NK-92 treated with Interleukin-12 subunit alpha and Interleukin-12 subunit beta, amount 100 ng/mL, for 24 hours (cell line): Measurements from ENCODE around the gene SDK2.

Experiments used
- DNase-seq: peaks from one replicate; lab custom pipeline; 2025; lab: John Stamatoyannopoulos, UW

Gene SDK2

DNA sequence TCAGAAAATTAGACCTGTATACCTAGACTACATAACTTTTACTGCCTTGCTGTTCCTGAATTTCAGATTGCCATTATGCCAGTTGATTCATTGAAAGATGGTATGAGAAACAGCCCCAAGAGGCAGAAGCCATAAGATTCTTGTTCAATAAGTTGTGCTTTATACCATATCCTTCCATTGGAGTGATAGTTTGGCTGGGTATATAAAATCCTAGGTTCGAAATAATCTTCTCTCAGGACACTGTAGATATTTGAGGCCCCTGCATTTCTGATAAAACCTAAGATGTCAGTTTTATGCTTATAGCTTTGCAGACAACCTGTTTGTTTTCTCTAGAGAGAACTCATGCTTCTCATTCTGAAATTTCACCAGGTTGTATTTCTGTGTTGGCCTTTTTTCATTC is 9.6 kb upstream of the SDK2 start:
- no peak for DNase-seq

- no peak for DNase-seq
Measured at GRCh38 chr17:73652886-73653480, 8.7 kb upstream of the SDK2 start.

- no peak for DNase-seq
Measured at GRCh38 chr17:73650617-73651200, 6.5 kb upstream of the SDK2 start.

GRCh38 chr17:73650140-73650539 is 5.9 kb upstream of the SDK2 start:
- peak; percentile 28 for DNase-seq

DNA sequence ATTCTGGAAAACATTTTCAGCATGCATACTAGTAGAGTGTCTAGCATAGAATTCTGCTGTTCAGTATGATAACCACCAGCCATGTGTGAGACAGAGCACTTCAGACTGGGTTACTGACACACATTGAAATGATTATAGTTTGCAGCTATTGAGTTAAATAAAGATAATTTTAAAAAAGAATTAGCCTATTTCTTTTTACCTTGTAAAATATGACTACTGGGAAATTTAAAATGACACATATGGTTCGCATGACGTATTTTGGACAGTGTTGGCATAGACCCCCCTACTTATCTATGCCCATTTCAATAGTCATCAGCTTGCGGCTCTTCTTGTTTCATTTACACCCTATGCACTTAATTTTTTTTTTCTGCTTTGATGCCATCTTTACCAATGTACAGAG is 4.7 kb upstream of the SDK2 start:
- no peak for DNase-seq

- DNase-seq, result no peak
Measured at GRCh38 chr17:73648543-73648820, 4.2 kb upstream of the SDK2 start.

DNA sequence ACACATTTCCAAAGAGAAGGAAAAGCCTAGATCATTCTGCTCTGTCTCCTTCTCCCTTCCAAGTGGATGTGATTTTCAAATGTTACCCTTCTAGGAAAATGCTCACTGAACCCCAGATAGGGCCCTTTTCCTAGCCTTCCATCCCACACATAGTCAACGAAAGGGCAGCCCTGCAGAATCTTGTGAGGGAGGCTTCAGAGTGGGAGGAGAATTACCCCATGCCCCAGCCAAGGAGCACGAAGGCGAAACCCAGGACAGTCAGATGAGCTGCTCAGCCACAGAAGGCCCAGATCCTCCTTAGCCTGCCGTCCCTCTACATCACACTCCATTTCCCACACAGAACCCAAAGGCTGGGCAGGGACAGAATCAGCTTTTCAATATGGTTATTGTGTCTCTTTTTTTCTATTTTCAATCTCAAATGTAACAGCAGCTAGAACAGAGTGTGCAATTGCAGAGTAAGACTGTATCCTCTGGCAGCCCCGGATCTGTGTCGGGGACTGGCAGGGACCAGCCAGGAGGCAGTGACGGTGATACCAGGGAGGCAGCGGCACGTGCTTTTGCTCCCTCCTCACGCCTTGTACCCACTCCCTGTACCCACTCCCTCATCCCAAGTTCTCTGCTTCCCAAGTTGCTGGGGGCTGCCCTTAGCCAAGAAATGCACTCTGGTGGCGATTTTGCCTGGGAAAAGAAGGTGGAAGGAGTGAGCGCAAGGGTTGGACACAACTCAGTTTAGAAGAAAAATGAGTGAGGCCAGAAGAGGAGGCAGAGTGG is 3.7 kb upstream of the SDK2 start:
- DNase-seq, result no peak

GRCh38 chr17:73647301-73647695 is 3.1 kb upstream of the SDK2 start:
- no peak for DNase-seq

DNA sequence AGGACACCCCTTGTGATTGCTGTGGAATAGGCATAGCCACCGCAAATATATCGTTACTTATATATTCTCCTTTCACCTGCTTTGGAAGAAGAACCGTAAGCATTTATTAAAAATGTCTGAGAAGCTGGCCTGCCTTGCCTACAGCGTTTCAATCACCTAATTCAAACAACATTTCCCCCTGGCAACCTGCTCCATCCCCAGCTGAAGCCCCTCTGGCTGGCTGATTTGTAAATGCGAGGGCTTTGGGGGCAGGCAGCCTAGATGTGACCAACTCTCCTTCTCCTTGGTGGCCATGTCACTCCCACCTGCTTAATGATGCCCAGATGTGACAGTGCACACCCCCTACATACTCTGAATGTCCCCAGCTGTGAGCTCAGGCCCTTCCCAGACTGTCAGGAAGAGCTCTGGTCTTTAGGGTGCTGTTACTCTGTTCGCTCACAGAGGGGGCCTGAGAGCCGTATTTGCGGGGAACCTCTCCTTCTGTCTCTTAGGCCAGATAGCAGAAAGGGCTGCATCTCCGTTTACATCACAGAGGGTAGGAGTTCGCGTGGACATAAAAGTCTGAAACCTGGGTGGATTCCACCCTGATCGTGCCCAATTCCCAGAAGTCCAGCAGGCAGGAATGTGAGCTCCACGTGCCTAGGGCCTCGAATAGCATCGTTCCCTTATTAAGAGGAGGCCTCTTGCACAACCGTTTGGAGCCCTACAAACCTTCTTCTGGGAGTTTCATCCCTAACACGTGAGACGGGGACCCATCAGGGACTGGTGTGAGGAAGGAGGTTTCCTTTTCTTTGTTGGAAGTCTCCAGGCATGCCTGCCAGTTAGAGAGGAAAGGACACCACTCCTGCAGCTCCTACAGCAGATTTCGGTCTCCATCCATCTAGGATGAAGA is 2.4 kb upstream of the SDK2 start:
- DNase-seq, result no peak

DNA sequence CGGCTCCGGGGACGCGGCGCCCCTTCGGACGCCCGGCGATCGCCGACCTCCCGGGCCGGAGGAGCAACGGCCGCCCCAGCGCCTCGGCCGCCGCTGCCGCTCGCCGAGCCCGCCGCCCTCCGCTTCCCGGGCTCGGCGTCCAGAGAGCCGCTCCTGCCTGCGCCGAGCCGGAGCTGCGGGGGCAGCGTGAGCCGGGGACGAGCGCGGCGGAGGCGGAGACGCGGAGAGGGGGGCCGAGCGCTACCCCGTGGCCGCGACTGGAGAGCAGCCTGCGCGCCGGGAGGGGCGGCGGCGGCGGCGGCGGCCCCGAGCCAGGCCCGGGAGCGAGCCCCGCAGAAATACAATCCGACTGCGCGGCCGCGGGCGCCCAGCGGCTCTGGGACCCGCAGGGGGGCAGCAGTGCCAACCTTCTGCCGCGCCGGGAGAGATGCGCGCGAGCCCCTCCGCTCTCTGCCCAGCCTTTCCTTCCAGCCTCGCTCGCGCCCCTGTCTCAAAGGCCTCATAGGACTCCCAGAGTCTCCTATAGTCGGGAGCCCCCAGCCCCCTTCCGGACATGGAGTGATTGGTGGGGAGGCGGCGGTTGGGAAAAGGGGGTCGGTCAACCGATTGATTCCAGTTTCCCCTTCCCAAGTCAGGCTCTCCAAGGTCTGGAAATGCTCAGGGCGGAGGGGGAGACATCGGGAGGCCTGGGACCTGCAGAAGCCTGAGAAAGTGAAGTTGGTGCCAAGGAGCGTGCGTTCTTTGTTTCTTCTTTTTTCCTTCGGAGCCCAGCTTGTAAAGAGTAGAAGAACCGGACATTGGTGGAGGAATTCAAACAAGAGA is 1.0 kb upstream of the SDK2 start:
- no peak for DNase-seq

- DNase-seq, result no peak
Measured at GRCh38 chr17:73643852-73644144, 447 bp downstream of the SDK2 start.

GRCh38 chr17:73643001-73643851 is 1.0 kb downstream of the SDK2 start:
- no peak for DNase-seq

GRCh38 chr17:73642659-73643000 is 1.6 kb downstream of the SDK2 start:
- DNase-seq, result no peak

DNA sequence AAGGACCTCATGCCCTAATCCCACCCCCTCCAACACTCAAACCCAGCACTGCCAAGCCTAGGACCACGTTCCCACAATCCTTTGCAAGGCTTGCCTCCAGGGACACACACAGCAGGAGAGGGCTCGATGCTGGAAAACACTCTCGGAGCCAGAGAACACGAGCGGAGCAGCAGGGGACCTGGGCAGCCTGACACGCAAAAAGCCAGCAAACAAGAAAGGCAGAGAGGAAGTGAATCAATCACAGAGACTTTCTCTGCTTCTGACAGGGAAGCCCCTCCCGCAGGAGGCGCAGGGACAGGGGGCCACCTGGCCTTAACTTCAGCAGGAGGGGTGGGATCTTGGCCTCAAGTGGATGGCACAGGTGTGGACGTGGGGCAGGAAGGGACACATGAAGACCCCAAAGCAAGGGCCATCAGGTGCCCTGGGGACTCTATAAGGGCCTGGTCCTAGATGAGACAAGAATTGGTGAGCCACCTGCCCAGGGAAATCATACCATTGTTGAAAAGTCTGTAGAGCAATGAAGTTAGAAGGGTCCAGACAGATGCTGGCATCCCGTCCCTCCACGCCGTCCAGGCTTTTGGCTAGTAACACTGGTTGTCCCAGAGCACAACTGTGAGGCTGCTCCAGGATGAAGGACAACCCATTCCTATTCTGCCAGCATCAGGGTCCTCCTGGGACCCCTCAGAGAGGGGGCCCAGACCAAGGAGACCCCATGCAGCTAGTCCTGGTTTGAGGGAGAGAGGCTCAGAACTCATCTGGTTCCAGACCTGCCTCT is 2.2 kb downstream of the SDK2 start:
- no peak for DNase-seq

DNA sequence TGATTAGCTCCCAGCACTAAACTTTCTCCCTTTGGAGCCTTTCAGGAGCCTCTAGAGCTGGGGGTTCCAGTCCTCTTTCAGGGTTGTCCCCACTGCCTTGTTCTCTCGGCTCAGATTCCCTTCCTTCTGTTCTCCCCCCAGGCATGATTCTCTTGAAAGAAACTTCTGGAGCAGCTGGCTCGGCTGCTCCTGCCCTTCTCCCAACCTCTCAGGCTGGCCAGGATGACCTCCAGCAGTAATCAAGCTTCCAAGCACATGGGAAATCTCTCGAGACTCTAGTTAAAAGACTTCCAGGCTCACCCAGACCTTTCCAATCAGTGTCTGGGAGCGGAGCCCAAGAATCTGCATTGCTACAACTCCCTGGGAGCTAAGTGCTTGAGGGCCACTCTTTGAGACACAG is 3.6 kb downstream of the SDK2 start:
- DNase-seq, result no peak

DNA sequence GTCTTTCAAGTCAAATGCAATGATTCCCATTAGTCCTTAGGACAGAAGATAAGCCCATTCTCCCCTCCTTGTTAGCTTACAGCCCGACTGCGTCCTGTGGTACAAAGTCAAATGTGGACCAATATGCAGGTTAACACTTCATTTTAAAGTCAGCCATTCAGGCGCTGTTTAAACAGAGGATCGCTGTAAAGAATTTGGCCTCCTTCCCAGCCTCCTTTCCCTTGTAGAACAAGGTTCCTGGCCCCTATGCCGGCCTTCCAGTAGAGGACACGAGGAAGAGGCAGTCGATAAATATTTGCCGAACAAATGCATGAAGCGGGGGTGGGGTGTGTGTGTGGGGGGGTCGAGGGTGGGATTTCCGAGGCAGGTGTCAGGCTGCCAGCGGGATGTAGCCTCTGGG is 4.3 kb downstream of the SDK2 start:
- DNase-seq, result no peak

- no peak for DNase-seq
Measured at GRCh38 chr17:73639322-73639721, 4.9 kb downstream of the SDK2 start.

DNA sequence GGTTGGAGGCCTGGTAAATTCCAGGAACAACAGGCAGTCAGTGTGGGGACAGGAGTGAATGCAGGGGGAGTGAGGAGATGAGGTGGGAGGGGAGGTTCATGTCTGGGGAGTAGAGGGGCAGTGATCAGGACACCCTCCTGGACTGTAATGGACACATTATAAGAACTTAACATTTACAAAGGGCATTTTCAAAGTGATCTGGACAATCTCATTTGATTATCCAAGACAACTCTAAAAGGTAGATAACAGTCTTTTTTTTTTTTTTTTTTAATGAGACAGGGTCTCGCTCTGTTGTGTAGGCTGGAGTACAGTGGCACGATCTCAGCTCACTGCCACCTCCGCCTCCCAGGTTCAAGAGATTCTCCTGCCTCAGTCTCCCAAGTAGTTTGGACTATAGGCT is 5.7 kb downstream of the SDK2 start:
- DNase-seq, result no peak

DNA sequence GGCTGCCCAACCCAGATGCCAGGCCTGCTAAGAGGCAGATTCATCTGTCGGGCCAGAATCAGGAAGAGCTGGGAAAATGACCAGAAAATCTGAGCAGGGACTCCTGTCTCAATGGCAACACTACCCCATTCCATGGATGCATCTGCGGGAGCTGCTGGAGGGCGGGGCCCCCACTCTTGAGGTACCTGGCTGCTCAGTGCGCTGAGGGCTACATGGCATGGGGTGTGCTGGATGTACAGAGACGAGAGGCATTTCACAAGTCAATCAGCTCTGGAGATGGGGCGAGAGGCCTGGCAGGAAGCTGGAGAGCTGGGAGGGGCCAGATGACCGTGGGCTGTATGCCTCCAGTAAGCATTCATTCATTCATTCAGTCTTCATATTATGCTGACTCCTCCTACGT is 6.4 kb downstream of the SDK2 start:
- no peak for DNase-seq

- DNase-seq, result no peak
Measured at GRCh38 chr17:73635101-73635817, 9.0 kb downstream of the SDK2 start.
